H1 (cell line): ENCODE results near the gene ADTRP. TPM values are rescaled to one million over a fixed set of nuclear protein-coding genes. Genes with fewer than 3 reads are reported as not detected.

Source experiments
- ASH2L ChIP-seq: fragments of 200-600, 300-600 bp; sonication (generic); IDR thresholded peaks from one replicate; pipeline ENCODE4 v1.7.1; 2017; ENCODE audit warnings: low read length
- MAX ChIP-seq: IDR thresholded peaks from 2 replicates; pipeline ENCODE4 v1.6.1; 2012; ENCODE audit warnings: inconsistent platforms
- POLR2A ChIP-seq, 2 experiments: IDR thresholded peaks; 1 replicate in 1 of 2; 2 replicates in 1 of 2; pipeline ENCODE4 v1.6.1; 2011; ENCODE audit warnings: low read depth in 2 of 2, low read length in 2 of 2, mild to moderate bottlenecking in 2 of 2; ENCODE audit errors: control extremely low read depth in 1 of 2
- polyA plus RNA-seq, 7 experiments: library from polyadenylated mRNA; depleted of rRNA in 3 of 7; stranded (reverse) in 5 of 7; unstranded in 2 of 7; fragments of >200 nt in 5 of 7; fragments of 200-250 nt in 2 of 7; gene quantifications; 1 replicate in 5 of 7; 2 replicates in 1 of 7; 4 replicates in 1 of 7; pipeline versions ENCODE4 v1.2.1 to v1.2.3, GENCODE V29; 2011 to 2013; ENCODE audit warnings: missing spikeins in 2 of 7, mixed read lengths in 2 of 7
- total RNA-seq: library from RNA; stranded (reverse); fragmentation: NEBNext Ultra II Directional; extraction: Animal tissue kit (Norgen Biotek cat#: 25700); gene quantifications from 2 replicates; pipeline ENCODE4 v1.2.1, GENCODE V29; 2021
- TF ChIP-seq, protein P1 (sequence below): IDR thresholded peaks from 2 replicates; pipeline ENCODE4 v1.6.1; 2012; ENCODE audit warnings: low read length, inconsistent platforms

Gene ADTRP
- total and polyA plus RNA-seq, 2 of the 8 experiments (the other 6 are each of a cell fraction or from before 2014, with no cell fraction given) = 0.08 to 0.45 TPM

DNA sequence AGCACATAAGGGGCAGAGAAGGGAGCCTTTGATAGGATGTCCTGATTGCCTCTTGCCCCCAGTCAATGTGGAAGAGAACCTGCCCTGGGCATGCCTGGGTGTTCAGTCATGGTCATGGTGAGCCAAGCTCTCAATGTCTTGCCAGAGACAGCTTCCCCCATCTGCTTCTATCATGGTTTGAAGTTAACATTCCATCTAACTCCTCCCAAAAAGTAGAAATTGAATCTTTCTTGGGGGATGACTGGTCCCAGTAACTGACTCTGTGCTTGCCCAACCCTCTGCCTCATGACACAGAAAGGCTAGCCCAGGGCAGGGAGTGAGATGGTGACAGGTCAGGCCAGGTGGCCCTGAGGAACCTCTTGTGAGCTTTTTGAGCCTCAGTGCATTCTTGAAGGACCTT is 60.1 kb downstream of the ADTRP start (continued):
- no peak for TF ChIP-seq ASH2L
- TF ChIP-seq POLR2A (IDR thresholded peaks at IDR 0.05; ENCODE audit: control extremely low read depth in 1 of 2, low read depth in 2 of 2, low read length in 2 of 2) = no peak
- TF ChIP-seq, protein P1, sequence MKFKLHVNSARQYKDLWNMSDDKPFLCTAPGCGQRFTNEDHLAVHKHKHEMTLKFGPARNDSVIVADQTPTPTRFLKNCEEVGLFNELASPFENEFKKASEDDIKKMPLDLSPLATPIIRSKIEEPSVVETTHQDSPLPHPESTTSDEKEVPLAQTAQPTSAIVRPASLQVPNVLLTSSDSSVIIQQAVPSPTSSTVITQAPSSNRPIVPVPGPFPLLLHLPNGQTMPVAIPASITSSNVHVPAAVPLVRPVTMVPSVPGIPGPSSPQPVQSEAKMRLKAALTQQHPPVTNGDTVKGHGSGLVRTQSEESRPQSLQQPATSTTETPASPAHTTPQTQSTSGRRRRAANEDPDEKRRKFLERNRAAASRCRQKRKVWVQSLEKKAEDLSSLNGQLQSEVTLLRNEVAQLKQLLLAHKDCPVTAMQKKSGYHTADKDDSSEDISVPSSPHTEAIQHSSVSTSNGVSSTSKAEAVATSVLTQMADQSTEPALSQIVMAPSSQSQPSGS = no peak
- no peak for TF ChIP-seq MAX
